ENCODE data around the gene PLEKHG4.

- TF ChIP-seq CTCF (conservative IDR thresholded peaks at IDR 0.05 in 1 of 2, IDR thresholded peaks at IDR 0.05 in 1 of 2; ENCODE audit: low read depth in 1 of 2, low read length in 2 of 2) = no peak
- no peak for TF ChIP-seq EZH2 (IDR thresholded peaks at IDR 0.05; ENCODE audit: low read length, missing control alignments)
Measured at GRCh38 chr16:67241008-67241900, 38.1 kb upstream of the PLEKHG4 start.
